ENCODE results near the gene VIPR2.
"Not testable (repeated sequence)": the region's sequence is repeated elsewhere in the genome, so short reads cannot be mapped to it uniquely, and the experiment has no call there.

VIPR2 gene

GRCh38 chr7:159137906-159138305, 6.8 kb downstream of the VIPR2 start:
- no peak for DNase-seq

DNA sequence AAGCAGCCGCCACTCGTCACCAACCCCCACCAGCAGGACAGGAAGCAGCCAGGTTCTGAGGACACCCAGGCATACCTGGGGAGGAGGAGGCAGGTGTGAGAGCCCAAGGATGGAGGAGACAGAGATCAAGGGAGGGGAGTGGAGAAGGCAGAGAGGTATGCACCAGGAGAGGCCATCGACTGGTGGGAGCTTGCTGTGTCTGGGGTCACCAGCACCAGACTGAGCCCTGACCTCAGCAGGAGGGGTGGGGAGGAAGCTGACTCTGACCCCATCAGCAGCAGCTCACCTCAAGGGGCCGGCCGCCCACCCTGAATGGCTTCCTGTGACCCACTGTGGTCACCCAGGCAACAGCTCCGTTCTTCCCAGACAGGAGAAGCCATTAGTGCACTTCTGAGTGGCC, 7.8 kb downstream of the VIPR2 start:
- DNase-seq, result no peak

GRCh38 chr7:159136442-159136841, 8.2 kb downstream of the VIPR2 start:
- DNase-seq, result no peak

- DNase-seq, result no peak
These were observed 8.7 kb downstream of the VIPR2 start for GRCh38 chr7:159136013-159136412.

- not testable (repeated sequence) for DNase-seq
These were observed 11.8 kb downstream of the VIPR2 start for GRCh38 chr7:159132670-159133443.

- DNase-seq, result no peak
These were observed 13.8 kb downstream of the VIPR2 start for GRCh38 chr7:159130820-159131219.

- no peak for DNase-seq
These were observed 14.4 kb downstream of the VIPR2 start for GRCh38 chr7:159130199-159130775.

- no peak for DNase-seq
These were observed 15.9 kb downstream of the VIPR2 start for GRCh38 chr7:159128767-159129166.

- DNase-seq, result no peak
These were observed 16.7 kb downstream of the VIPR2 start for GRCh38 chr7:159127691-159128642.

DNA sequence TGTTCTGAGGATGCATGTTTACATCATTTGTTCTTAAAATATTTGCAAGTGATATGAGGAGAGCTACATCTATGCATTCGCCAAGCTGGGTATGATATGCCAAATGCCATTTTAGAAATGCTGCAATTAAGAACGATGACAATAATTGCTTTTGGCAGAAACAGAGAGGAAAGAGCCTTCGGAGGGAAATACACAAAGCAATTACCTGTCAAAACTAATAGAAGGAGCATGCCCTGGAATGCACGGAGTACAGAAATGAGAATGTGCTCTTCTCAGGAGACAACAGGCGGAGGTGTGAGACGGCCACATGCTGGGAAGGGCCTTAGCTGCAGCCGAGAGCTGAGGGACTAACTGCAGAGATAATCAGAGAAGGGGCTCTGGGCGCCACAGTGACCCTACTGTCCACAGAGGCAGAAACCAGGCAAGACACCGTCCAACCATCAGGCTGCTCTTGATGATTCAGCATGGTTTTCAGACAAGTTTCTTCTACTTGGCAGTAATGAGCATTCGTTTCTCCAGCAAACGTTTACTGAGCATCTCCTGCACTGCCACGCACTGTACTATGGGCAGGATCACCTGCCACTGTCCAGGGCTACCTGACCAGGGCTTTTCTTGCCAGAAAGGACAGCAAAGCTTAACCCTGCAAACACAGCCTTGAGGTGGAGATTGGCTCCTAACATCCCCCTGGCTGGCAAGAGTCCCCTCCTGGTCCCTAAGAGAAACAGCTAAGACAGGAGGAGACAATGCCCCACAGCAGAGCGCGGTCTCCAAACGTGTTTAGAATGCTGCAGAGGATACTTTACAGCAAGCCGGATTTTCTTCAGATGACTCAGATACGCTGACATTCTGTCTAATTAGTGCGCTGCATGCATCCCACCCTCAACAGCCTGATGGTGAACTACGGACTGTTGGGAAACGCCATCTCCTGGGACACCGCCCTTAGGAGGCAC, 18.1 kb downstream of the VIPR2 start:
- DNase-seq, result no peak

DNA sequence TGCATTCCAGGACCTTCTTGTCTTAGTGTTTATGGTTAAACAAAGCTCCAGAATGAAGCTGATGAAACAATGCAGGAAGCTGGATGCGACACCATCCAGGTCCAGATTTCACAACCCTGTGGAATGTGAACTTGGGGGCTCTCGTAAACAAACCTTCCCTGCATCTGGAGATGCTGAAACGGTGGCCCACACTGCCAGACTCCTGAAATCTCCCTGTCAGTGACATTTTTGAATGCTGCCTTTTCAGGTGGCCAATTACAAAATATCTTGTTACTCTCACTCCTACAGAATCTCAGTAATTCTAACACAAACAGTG, 18.8 kb downstream of the VIPR2 start:
- DNase-seq, result no peak

DNA sequence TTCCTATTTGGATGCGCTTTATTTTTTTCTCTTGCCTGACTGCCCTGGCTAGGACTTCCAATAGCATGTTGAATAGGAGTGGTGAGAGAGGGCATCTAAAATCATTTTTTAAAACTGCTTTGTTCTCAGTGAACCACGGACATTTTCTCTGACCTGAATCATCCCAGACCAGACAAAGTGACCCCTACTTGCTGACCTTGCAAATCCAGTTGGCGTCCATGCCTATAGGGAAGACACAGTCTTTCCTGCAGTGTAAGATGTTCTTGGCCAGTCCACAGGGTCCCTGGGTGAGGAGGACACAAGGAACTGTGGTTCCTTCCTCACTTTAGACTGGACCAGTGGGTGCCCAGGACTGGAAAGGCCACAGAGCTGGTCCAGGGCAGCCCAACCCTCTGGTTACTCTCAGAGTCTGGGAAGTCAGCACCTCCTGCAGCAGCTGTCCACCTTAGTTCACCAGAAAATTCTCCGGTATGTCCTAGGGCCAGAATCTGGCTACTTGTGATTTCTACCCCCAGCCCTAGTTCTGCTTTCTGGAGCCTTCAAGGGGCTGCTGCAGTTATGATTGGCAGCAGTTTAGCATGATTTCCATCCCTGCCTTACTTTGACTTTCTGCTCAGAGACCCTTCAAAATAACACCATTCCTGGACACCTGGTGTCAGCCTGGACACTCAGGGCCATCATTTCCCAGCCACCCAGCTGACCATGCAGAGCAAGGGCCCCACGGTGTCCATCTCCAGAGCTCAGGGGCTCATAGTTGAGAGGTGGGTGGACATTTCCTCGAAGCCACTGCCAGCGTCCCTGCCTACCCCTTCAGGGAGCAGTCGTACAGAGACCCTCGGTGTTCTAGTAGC, 19.3 kb downstream of the VIPR2 start:
- DNase-seq, result no peak

DNA sequence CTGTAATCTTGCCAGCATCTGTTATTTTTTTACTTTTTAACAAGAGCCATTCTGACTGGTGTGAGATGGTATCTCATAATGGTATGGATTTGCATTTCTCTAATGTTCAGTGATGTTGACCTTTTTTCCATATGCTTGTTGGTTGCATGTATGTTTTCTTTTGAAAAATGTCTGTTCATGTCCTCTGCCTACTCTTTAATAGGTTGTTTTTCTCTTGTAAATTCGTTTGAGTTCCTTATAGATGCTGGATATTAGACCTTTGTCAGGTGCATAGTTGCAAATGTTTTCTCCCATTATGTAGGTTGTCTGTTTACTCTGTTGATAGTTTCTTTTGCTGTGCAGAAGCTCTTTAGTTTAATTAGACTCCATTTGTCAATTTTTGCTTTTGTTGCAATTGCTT, 20.9 kb downstream of the VIPR2 start:
- DNase-seq, result not testable (repeated sequence)

GRCh38 chr7:159123294-159123693, 21.4 kb downstream of the VIPR2 start:
- not testable (repeated sequence) for DNase-seq

DNA sequence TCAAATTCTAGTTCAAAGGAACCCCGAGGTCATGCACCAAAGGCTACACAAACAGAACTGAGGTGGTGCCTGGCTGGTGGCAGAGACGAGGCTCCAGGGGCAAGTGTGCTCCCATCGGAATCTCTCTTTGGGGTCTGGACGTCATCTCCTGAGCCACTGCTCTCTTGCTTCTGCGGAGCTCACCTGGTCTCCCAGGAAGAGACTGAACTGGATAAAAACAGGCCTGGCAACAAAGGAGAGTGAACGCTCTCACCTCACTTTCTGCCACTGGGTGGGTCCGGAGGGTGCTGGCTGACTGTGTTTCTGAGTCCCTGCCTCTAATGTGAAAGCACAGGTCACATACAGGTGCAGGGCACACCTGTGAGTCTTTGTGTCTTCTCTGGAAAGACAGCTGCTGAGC, 22.4 kb downstream of the VIPR2 start:
- DNase-seq, result no peak

- DNase-seq, result no peak
These were observed 23.2 kb downstream of the VIPR2 start for GRCh38 chr7:159121476-159121875.

DNA sequence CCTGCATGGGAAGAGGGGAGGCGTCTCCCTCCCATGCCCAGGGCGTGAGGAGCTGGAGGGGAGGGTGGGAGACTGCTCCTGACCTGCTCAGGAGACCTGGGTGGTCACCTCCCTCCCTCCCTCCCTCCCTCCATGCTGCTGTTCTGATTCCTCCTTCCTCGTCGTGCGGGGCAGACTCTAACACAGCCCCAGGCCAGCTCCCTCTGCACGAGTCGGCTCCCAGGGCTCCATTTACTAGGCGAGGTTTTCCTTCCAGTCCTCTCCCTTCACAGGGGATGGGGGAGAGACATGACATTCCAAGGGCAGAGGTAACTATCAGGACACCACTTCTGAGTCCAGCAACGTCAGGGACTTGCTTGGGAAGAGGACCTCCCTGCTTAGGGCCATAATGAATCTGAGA, 23.6 kb downstream of the VIPR2 start:
- no peak for DNase-seq

- no peak for DNase-seq
These were observed 24.1 kb downstream of the VIPR2 start for GRCh38 chr7:159120540-159120919.

DNA sequence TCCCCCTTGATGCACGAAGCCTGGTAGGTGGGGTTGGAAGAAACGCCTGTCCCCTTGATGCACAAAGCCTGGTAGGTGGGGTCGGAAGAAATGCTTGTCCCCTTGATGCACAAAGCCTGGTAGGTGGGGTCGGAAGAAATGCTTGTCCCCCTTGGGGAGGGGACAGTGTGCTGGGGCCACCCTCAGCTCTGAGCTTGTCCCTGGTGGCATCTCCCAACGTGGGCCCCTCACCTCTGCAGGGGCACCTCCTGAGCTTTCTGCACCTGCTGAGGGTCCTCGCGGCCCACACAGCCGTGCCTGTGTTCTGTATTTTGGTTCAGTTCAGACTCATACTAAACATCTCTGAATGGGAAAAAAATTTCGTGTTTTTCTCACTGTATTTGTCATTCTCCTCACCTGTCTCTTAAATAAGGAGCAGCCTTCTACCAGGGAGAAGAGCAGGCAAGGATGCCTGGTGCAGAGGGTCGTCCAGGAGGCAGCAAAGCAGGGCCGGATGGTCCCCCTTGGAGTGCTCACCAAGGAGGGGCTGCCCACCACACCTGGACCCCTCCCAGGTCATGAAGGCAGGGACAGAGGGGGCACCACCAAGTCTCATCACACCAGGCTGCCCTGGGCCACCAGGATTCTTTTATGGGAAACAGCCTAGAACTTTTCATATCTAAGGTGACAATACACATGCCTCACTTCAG, 24.7 kb downstream of the VIPR2 start:
- no peak for DNase-seq

DNA sequence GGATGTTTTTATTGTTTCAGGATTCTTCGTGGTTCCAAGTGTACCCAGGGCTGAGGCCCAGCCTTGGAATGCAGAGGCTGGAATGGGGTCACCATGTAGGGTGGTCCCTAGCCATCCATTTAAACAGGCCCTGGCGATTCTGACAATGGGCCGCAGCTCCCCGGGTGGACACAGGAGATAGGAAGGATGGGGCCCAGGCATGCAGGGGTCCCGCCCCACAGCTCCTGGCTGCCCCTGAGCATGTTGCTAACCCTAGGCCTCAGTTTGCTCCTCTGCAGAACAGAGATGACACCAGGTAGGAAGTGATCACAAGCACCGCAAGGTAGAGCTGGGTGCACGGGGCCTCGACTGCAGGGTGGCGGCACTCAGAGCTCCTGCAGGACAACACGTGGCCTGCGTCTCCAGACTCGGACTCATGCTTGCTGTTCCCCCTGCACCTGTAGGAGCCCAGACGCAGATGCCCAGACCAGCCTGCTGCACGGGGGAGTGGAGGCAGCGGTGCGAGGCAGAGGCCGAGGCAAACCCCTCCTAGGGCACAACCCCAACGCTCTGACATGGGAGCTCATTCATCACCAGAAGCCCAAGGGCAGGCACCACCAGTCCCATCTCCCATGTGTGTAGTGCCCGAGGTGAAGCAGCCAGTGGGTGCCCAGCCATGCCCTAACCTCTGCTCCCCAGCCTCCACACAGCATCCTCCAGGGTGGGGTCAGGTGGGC, 25.5 kb downstream of the VIPR2 start:
- DNase-seq, result no peak
